Neural cell (in vitro differentiated cells): ENCODE measurements around the gene AASS.

Experiments
- CTCF ChIP-seq: fragments of 450-650 bp; IDR thresholded peaks from 2 replicates; pipeline ENCODE4 v1.5.1; 2014; ENCODE audit warnings: antibody characterized with exemption, mild to moderate bottlenecking, moderate library complexity; ENCODE audit not compliant: poor library complexity, severe bottlenecking
- EP300 ChIP-seq: fragments of 450-650 bp; conservative IDR thresholded peaks from 2 replicates; pipeline ENCODE4 v1.6.1; 2014; ENCODE audit warnings: antibody characterized with exemption, mild to moderate bottlenecking, moderate library complexity; ENCODE audit not compliant: poor library complexity, severe bottlenecking
- EZH2 ChIP-seq: fragments of 200-600, 300-800 bp; shearing (Covaris generic), sonication (generic); IDR thresholded peaks from 2 replicates; pipeline ENCODE4 v1.6.1; 2014; ENCODE audit warnings: antibody characterized with exemption, low read length, borderline replicate concordance, mild to moderate bottlenecking; ENCODE audit not compliant: insufficient read depth, poor library complexity, severe bottlenecking
- MXI1 ChIP-seq: fragments of 450-650 bp; conservative IDR thresholded peaks from 2 replicates; pipeline ENCODE4 v1.6.1; 2014; ENCODE audit warnings: antibody characterized with exemption, mild to moderate bottlenecking; ENCODE audit not compliant: poor library complexity, severe bottlenecking
- POLR2AphosphoS5 ChIP-seq: IDR thresholded peaks from 2 replicates; pipeline ENCODE4 v1.6.1; 2012
- RAD21 ChIP-seq: fragments of 450-650 bp; conservative IDR thresholded peaks from 2 replicates; pipeline ENCODE4 v1.6.1; 2014; ENCODE audit warnings: antibody characterized with exemption, mild to moderate bottlenecking, moderate library complexity
- REST ChIP-seq: IDR thresholded peaks from 2 replicates; pipeline ENCODE4 v1.6.1; 2012; ENCODE audit warnings: borderline replicate concordance
- SMC3 ChIP-seq: fragments of 450-650 bp; conservative IDR thresholded peaks from 2 replicates; pipeline ENCODE4 v1.6.1; 2014; ENCODE audit warnings: antibody characterized with exemption, mild to moderate bottlenecking, moderate library complexity; ENCODE audit not compliant: poor library complexity
- TAF1 ChIP-seq: IDR thresholded peaks from 2 replicates; pipeline ENCODE4 v1.6.1; 2012; ENCODE audit warnings: low read depth

GRCh38 chr7:122070062-122070461 lies 74.0 kb downstream of the AASS start:
- TF ChIP-seq CTCF (no peak), RAD21 (no peak), POLR2AphosphoS5 (no peak), EP300 (no peak), MXI1 (no peak), SMC3 (no peak), EZH2 (no peak), REST (no peak), TAF1 (no peak)
